Mammary epithelial cell (primary cell): Measurements from ENCODE around the gene GLA.

Source experiments
- CTCF ChIP-seq, 2 donors: IDR thresholded peaks in 1 of 2; conservative IDR thresholded peaks in 1 of 2; 2 replicates each; pipeline ENCODE4 v1.5.1; 2011 to 2012; ENCODE audit warnings: inconsistent platforms in 2 of 2, low read length in 2 of 2, mild to moderate bottlenecking in 2 of 2, control low read depth in 1 of 2, low read depth in 1 of 2; ENCODE audit not compliant: insufficient read depth in 1 of 2; ENCODE audit errors: extremely low read depth in 1 of 2
- EZH2 ChIP-seq: IDR thresholded peaks from 2 replicates; pipeline ENCODE4 v1.6.1; 2012; ENCODE audit warnings: low read length, inconsistent platforms, borderline replicate concordance

GRCh38 chrX:101395789-101396188, 11.9 kb downstream of the GLA start:
- TF ChIP-seq CTCF (conservative IDR thresholded peaks at IDR 0.05 in 1 of 2, IDR thresholded peaks at IDR 0.05 in 1 of 2; ENCODE audit: extremely low read depth in 1 of 2, insufficient read depth in 1 of 2, low read depth in 1 of 2, low read length in 2 of 2), result no peak
- no peak for TF ChIP-seq EZH2
